Activated CD8-positive, alpha-beta T cell treated with anti-CD3 and anti-CD28 coated beads, Interleukin-2, amount 10 ng/mL, durations not matched to agents 7 days and 5 days (primary cell): ENCODE measurements around the gene CHST15. TPM values are rescaled to one million over a fixed set of nuclear protein-coding genes. Genes with fewer than 3 reads are reported as not detected.

Experiments
- ATAC-seq: fragments of 150-1000 bp; cut with Tn5 transposase; one replicate; pipeline ENCODE4 v1.10.0; 2021; ENCODE audit warnings: moderate library complexity
- CTCF ChIA-PET: fragments of 350-600 bp; sonication (Branson Sonifier 250); formaldehyde crosslinking; loops from one replicate; lab custom pipeline; 2021; ENCODE audit warnings: antibody characterized with exemption; lab: Charles Lee
- POLR2A ChIA-PET: fragments of 350-600 bp; sonication (Branson Sonifier 250); formaldehyde crosslinking; loops from one replicate; lab custom pipeline; 2021; ENCODE audit warnings: antibody characterized with exemption; lab: Charles Lee
- DNase-seq: peaks from one replicate; pipeline ENCODE4 v3.0.0-alpha.2; 2020
- H3K27ac Mint-ChIP-seq: one replicate; pipeline ENCODE4 v1.8.0; 2021; ENCODE audit warnings: mild to moderate bottlenecking, mixed read lengths
- H3K27me3 Mint-ChIP-seq: one replicate; pipeline ENCODE4 v1.8.0; 2021; ENCODE audit warnings: low read depth, mixed read lengths
- H3K36me3 Mint-ChIP-seq: one replicate; pipeline ENCODE4 v1.8.0; 2021; ENCODE audit warnings: low read depth, mixed read lengths
- H3K4me1 Mint-ChIP-seq: one replicate; pipeline ENCODE4 v1.8.0; 2021; ENCODE audit warnings: low read depth, mixed read lengths
- H3K4me3 Mint-ChIP-seq: one replicate; pipeline ENCODE4 v1.8.0; 2021; ENCODE audit warnings: mild to moderate bottlenecking, mixed read lengths
- H3K9me3 Mint-ChIP-seq: one replicate; pipeline ENCODE4 v1.8.0; 2022; ENCODE audit warnings: mixed read lengths; ENCODE audit not compliant: insufficient read depth
- total RNA-seq, 2 experiments: library from RNA; stranded (reverse); gene quantifications; one replicate each; pipeline ENCODE4 v1.2.3, GENCODE V29; 2021

Gene CHST15
- total RNA-seq, 2 experiments from 2014 or later: not detected

DNA sequence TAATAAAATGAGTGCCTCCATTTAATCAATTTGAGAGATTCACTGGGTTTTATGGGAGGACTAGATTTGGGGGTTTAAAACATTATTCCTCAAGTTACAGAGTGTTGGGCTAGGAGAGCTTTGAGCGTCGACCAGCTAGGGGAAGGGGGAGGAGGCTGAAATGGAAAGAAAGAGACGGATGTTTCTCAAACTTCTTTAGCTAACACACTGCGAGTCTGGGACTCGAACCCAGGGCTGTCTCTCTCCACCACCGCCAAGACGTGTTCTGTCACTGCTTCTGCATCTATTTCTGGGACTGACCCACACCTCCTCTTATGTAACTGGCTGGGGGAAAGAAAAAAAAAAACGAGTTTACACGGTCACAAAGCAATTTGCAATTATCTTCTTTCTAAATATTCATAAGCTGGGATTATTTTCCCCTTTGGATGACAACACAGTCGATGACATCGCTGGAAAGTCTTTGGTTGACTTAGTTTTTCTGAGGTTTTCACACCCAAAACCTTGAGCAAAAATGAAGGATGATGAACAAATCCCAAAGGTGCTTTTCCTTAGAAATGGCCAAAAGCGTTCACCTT lies 27.2 kb downstream of the CHST15 start:
- ChIA-PET CTCF (no interaction called here), POLR2A (interaction anchor here (0.7 kb wide), 1 partner anchor 8 kb away, joined by 3 read pairs; no protein-coding TSS in a partner anchor)
- Mint-ChIP-seq H3K27ac (no peak overlapping the region), H3K9me3 (no peaks in the 10 kb centered on the region), H3K27me3 (peaks cover 7% of the 10 kb centered on the region), H3K36me3 (no peaks in the 10 kb centered on the region), H3K4me3 (no peak overlapping the region), H3K4me1 (peaks cover 40% of the 10 kb centered on the region)
- no peak for ATAC-seq
- DNase-seq: no peak

DNA sequence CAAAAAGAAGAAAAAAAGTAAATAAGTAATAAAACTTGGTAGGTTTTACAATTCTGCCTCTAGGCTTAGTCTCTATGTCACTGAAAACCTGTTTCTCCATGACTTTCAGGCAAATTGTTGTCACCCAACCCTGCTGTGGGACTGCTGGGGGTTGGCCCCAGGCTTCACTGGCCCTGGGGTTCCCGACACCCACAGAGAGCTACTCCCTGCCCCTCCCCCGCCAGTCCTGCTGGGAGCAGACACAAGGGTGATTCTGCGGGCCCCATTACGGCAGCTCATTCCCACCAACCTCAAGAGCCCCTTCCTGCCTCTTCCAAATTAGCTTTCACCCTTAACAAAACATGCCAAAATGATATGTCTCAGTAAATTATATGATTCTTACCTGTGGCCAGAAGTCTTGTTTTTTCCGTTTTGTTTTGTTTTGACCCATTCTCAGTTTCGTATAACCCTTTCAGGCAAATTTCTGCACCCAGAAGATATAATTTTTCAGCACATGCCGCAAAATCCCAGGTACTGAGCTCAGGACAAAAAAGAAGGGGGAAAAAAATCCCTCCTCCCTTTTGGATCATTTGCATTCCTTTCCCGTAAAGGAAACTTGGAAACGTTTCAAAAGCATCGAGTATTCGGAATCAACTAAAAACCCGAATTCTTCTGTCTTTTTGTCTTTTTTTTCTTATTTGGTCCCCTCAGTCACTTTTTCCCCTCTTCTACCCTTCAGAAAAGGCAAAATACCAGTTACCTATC lies 27.8 kb downstream of the CHST15 start:
- POLR2A ChIA-PET: no interaction called here
- Mint-ChIP-seq H3K4me1 (peaks cover 40% of the 10 kb centered on the region), H3K9me3 (no peaks in the 10 kb centered on the region), H3K36me3 (no peaks in the 10 kb centered on the region), H3K27ac (no peak overlapping the region), H3K27me3 (peaks cover 7% of the 10 kb centered on the region), H3K4me3 (no peak overlapping the region)
- no peak for DNase-seq
- CTCF ChIA-PET: no interaction called here
- no peak for ATAC-seq

DNA sequence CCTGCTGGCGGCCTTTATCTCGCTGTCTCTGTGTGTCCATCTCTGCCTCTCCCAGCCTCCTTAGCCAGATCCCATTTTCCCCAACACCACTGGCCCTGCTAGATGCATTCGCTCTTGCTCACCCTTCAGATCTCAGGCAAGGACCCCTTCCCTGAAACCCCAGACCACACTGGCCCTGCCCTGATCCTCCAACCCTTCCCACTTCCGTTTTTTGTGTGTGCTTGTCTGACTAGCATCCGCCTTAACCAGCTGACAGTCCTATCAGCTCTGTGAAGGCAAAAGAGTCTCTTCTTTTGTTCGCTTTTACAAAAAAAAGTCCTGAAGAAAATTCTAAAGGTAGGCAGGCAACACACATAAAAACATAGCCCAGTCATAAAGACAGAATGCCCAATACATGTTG lies 28.7 kb downstream of the CHST15 start:
- peak overlapping the region; percentile 81 for H3K27ac Mint-ChIP-seq
- ATAC-seq: peak; percentile 64
- H3K27me3 Mint-ChIP-seq: peaks cover 7% of the 10 kb centered on the region
- CTCF ChIA-PET: no interaction called here
- H3K9me3 Mint-ChIP-seq: no peaks in the 10 kb centered on the region
- peaks cover 40% of the 10 kb centered on the region for H3K4me1 Mint-ChIP-seq
- H3K4me3 Mint-ChIP-seq: peak overlapping the region; percentile 65
- peak; percentile 32 for DNase-seq
- POLR2A ChIA-PET: no interaction called here
- H3K36me3 Mint-ChIP-seq: no peaks in the 10 kb centered on the region

DNA sequence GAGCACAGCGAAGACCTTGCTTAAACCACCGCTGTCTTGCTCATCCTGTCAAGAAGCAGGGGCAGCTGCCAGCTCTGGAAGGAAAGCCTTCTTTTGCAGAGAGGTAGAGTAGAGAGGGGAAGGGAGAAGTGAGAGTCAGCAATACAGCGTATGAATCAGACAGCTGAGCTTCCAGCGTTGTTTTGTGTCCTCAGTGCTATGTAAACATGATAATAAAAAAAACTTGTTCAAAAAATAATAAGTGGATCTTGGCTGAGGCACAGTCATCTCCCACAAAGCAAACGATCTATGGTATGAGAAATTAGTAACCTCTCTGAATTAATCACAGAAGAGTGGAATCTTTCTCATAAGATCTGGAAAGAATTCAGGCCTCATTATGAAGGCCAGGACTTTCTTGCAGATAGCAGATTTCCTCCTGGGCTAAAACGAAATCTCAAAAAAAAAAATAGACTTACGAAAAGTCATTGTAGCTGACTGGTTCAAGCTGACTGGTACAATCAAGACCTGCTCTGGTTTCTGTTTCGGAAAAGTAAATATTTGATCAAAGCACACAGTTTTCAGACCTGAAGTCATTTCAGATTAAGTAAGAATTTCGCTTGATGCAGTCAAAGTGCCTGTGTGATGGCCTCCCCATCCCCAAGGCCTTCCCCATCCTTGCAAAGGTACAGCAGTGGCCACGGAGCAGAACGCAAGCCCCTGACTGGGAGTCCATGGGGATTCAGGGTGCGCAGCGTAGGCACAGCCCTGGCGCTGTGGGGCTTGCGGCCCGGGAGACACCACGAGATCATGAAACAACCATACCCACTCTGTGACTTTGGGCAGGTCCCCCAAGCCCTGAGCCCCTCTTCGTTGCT lies 29.4 kb downstream of the CHST15 start:
- DNase-seq (no peak), ATAC-seq (peak; percentile 68)
- Mint-ChIP-seq H3K4me3 (peak overlapping the region; percentile 65), H3K9me3 (no peaks in the 10 kb centered on the region), H3K4me1 (peaks cover 40% of the 10 kb centered on the region), H3K27ac (peak overlapping the region; percentile 36), H3K36me3 (no peaks in the 10 kb centered on the region), H3K27me3 (peaks cover 7% of the 10 kb centered on the region)
- ChIA-PET CTCF (interaction anchor here (1.1 to 2.1 kb wide), 2 partner anchors 9 to 325 kb away, joined by 3 to 4 read pairs; no protein-coding TSS in a partner anchor), POLR2A (interaction anchor here (1.5 kb wide), 1 partner anchor 10 kb away, joined by 3 read pairs; no protein-coding TSS in a partner anchor)

DNA sequence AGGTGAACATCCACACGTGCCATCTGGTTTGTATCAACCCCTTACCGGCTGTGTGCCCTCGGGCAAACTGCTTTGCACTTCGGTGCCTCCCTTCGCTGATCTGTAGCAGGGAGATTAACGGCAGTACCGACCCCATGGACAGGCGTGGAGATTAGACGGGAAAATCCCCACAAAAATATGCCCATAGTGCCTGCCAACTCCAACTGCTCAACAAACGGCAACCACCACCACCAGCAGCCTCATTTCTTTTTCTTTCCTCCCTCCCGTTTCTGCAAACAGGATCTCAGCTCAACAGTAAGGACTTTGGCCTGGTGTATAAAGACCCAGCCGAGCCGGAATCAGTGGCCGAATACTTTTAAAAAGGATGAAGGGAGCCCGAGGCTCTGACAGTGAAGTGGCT lies 31.0 kb downstream of the CHST15 start:
- peaks cover 7% of the 10 kb centered on the region for H3K27me3 Mint-ChIP-seq
- H3K4me1 Mint-ChIP-seq: peaks cover 40% of the 10 kb centered on the region
- ChIA-PET CTCF (interaction anchor here (2.1 kb wide), 1 partner anchor 327 kb away, joined by 4 read pairs; no protein-coding TSS in a partner anchor), POLR2A (no interaction called here)
- H3K27ac Mint-ChIP-seq: no peak overlapping the region
- no peak for ATAC-seq
- DNase-seq: no peak
- H3K9me3 Mint-ChIP-seq: no peaks in the 10 kb centered on the region
- H3K36me3 Mint-ChIP-seq: no peaks in the 10 kb centered on the region
- H3K4me3 Mint-ChIP-seq: no peak overlapping the region

DNA sequence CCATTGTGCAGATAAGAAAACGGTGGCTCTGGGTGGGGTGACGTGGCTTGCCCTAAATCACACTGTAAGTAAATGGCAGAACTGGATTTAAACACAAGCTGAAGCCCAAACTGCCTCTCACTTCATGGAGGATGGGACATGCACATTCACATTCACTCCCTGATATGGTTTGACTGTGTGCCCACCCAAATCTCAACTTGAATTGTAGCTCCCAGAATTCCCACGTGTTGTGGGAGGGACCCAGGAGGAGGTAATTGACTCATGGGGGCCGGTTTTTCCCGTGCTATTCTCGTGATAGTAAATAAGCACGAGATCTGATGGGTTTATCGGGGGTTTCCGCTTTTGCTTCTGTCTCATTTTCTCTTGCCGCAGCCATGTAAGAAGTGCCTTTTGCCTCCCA lies 32.4 kb downstream of the CHST15 start:
- peaks cover 28% of the 10 kb centered on the region for H3K4me1 Mint-ChIP-seq
- H3K27ac Mint-ChIP-seq: no peak overlapping the region
- DNase-seq (no peak), ATAC-seq (no peak)
- peaks cover under 1% of the 10 kb centered on the region for H3K27me3 Mint-ChIP-seq
- POLR2A ChIA-PET: no interaction called here
- H3K4me3 Mint-ChIP-seq: no peak overlapping the region
- H3K36me3 Mint-ChIP-seq: no peaks in the 10 kb centered on the region
- CTCF ChIA-PET: no interaction called here
- no peaks in the 10 kb centered on the region for H3K9me3 Mint-ChIP-seq

DNA sequence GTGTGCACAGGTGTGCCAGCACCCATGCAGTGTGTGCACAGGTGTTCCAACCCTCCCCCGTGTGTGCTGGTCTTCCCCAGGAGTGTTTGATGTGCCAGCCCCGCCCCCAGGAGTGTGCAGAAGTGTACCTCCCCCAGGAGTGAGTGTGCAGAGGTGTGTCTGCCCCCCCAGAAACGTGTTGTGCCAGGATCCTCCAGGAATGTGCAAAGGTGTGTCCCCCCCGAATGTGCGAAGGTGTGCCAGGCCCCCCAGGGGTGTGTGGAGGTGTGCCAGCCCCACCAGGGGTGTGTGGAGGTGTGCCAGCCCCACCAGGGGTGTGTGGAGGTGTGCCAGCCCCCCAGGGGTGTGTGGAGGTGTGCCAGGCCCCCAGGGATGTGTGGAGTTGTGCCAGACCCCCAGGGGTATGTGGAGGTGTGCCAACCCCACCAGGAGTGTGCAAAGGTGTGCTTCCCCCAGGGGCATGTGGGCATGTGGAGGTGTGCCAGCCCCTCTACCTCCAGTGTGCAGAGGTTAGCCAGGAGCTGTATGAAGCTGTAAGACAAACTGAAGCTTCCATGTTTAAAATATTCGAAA lies 33.2 kb downstream of the CHST15 start:
- ChIA-PET CTCF (no interaction called here), POLR2A (no interaction called here)
- H3K9me3 Mint-ChIP-seq: no peaks in the 10 kb centered on the region
- peaks cover 21% of the 10 kb centered on the region for H3K4me1 Mint-ChIP-seq
- no peaks in the 10 kb centered on the region for H3K36me3 Mint-ChIP-seq
- ATAC-seq: no peak
- H3K4me3 Mint-ChIP-seq: no peak overlapping the region
- no peaks in the 10 kb centered on the region for H3K27me3 Mint-ChIP-seq
- no peak overlapping the region for H3K27ac Mint-ChIP-seq
- DNase-seq: no peak

DNA sequence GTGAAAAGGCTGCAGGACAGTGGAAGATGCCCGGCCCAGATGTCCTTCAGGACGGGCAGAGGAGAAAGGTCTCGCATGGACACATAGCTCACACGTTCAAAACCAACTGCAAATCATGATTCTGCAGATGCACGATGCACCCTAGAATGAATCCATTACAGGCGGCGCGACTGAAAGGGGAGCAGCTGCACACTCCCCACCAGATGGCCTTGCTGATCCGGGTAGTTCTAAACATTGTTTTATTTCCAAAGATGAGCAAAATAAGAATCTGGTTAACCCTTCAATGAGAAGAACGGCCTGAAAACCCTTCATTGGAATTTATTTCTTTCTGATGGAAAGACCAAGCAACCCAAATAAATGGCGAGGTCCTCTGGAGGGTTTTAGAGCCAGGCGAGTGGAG lies 33.8 kb downstream of the CHST15 start:
- ChIA-PET CTCF (no interaction called here), POLR2A (no interaction called here)
- Mint-ChIP-seq H3K27ac (no peak overlapping the region), H3K36me3 (no peaks in the 10 kb centered on the region), H3K27me3 (peaks cover 3% of the 10 kb centered on the region), H3K4me3 (no peak overlapping the region), H3K4me1 (peaks cover 14% of the 10 kb centered on the region), H3K9me3 (no peaks in the 10 kb centered on the region)
- DNase-seq (no peak), ATAC-seq (no peak)

DNA sequence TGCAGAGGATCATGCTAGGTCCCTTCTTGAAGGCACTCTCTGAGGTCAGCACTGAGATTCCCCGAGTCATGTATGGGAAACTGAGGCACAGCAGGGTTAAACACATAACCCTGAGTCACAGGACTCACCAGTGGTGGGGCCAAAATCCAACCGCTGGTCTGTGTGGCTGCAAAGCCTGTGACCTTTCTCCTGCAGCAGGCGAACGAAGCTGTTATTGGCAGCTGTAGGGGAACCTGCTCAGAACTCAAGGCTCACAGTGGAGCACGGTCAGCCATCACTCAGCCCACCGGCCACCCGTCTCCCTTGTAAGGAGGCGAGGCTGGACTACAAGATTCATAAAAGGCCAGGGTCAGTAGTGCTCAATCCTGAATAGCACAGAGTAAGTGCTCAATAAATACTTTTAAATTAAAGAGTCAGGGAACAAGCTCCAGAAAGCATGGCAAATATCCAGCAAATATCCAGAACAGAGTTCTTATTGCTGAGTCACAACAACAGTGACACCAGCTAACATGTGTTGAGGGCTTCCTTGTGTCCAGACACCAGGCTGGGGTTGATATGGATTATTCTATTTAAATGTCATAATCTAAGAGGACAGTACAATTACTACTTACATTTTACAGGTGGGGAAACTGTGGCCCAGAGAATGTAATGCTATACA lies 34.9 kb downstream of the CHST15 start:
- Mint-ChIP-seq H3K27me3 (peaks cover 3% of the 10 kb centered on the region), H3K4me1 (peaks cover 5% of the 10 kb centered on the region), H3K4me3 (no peak overlapping the region), H3K9me3 (no peaks in the 10 kb centered on the region), H3K36me3 (no peaks in the 10 kb centered on the region), H3K27ac (no peak overlapping the region)
- no peak for ATAC-seq
- POLR2A ChIA-PET: no interaction called here
- DNase-seq: no peak
- CTCF ChIA-PET: interaction anchor here (0.7 kb wide), 1 partner anchor 330 kb away, joined by 3 read pairs; no protein-coding TSS in a partner anchor

DNA sequence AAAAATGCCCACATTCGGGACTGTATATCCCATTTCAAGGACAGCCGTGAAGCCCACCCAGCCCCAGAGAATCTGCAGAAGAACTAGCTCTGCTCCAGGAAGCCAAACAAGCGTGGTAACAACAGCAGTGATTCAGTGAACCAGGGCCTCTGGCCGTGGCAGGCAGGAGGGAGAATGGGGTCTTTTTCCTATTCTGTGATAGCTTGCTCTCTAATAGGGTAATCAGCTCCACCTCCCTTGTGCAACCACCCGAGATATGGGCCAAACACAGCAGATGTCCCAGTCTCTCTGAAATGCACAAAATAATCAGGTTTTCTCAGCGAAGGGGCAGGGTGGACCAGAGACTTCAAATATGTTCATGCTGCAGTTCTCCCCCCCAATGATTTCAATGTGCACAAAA lies 35.8 kb downstream of the CHST15 start:
- H3K27ac Mint-ChIP-seq: no peak overlapping the region
- POLR2A ChIA-PET: no interaction called here

DNA sequence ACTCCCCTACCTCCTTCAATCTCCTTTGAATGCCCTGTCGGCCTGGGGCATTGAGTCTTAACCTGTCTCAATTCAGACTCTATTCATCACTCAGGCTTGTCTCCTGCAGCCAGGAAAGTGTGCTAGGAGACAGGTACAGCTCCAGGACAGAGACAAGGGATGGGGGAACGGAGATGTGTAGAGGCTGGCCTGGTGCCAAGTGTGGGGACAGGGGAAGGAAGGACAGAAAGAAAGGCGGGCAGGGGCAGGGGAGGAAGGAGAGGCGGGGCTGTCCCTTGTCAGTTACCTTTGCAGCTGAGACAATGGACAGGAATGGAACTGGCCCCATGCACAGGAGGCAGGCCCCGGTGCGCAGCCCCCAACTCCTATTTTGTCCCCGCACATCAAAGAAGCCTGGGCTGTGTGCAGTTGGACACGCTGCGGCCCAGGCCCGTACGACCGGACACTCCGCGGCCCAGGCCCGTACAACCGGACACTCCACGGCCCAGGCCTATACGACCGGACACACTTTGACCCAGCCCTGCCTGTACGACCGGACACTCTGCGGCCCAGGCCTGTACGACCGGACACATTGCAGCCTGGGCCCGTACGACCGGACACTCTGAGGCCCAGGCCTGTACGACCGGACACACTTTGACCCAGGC lies 36.9 kb downstream of the CHST15 start:
- no peak for DNase-seq

More for the DNA sequence above, 35.8 kb downstream of the CHST15 start:
- DNase-seq (no peak), ATAC-seq (no peak)
- Mint-ChIP-seq H3K4me1 (no peaks in the 10 kb centered on the region), H3K27me3 (peaks cover 3% of the 10 kb centered on the region), H3K36me3 (no peaks in the 10 kb centered on the region), H3K9me3 (no peaks in the 10 kb centered on the region), H3K4me3 (no peak overlapping the region)
- CTCF ChIA-PET: interaction anchor here (0.7 kb wide), 1 partner anchor 331 kb away, joined by 3 read pairs; no protein-coding TSS in a partner anchor

More for the DNA sequence above, 36.9 kb downstream of the CHST15 start:
- Mint-ChIP-seq H3K4me3 (no peak overlapping the region), H3K9me3 (no peaks in the 10 kb centered on the region), H3K36me3 (no peaks in the 10 kb centered on the region), H3K27me3 (peaks cover 3% of the 10 kb centered on the region), H3K4me1 (no peaks in the 10 kb centered on the region), H3K27ac (no peak overlapping the region)
- POLR2A ChIA-PET: no interaction called here
- no peak for ATAC-seq
- CTCF ChIA-PET: interaction anchor here (1.3 kb wide), 1 partner anchor 333 kb away, joined by 6 read pairs; no protein-coding TSS in a partner anchor
